ENCODE data around the gene ARMC3.
"Not testable (repeated sequence)": the region's sequence is repeated elsewhere in the genome, so short reads cannot be mapped to it uniquely, and the experiment has no call there.

Gene ARMC3

GRCh38 chr10:23072593-23072992, 144.7 kb downstream of the ARMC3 start:
- DNase-seq (ENCODE audit: low read depth in 2 of 2): not testable (repeated sequence)

- no peak for DNase-seq (ENCODE audit: low read depth in 2 of 2)
These were observed 145.7 kb downstream of the ARMC3 start for GRCh38 chr10:23073527-23073926.

GRCh38 chr10:23075672-23076071, 147.8 kb downstream of the ARMC3 start:
- DNase-seq (ENCODE audit: low read depth in 2 of 2): no peak

GRCh38 chr10:23078114-23078513, 150.3 kb downstream of the ARMC3 start:
- no peak for DNase-seq (ENCODE audit: low read depth in 2 of 2)

- DNase-seq (ENCODE audit: low read depth in 2 of 2): no peak
These were observed 151.8 kb downstream of the ARMC3 start for GRCh38 chr10:23079700-23080099.

GRCh38 chr10:23080262-23080661, 152.4 kb downstream of the ARMC3 start:
- DNase-seq (ENCODE audit: low read depth in 2 of 2): no peak

- DNase-seq (ENCODE audit: low read depth in 2 of 2): no peak
These were observed 153.4 kb downstream of the ARMC3 start for GRCh38 chr10:23081221-23081750.

GRCh38 chr10:23081891-23082290, 154.0 kb downstream of the ARMC3 start:
- DNase-seq (ENCODE audit: low read depth in 2 of 2): no peak
